GM21515 (cell line): ENCODE measurements around the gene TCL1A.
"Not testable (repeated sequence)": the region's sequence is repeated elsewhere in the genome, so short reads cannot be mapped to it uniquely, and the experiment has no call there.

Experiments used
- ATAC-seq: cut with Tn5 transposase; IDR thresholded peaks from one replicate; pipeline ENCODE4 v1.9.1; 2021; ENCODE audit not compliant: unreplicated experiment

The TCL1A gene

GRCh38 chr14:95679148-95679815, 34.6 kb downstream of the TCL1A start:
- no peak for ATAC-seq

- no peak for ATAC-seq
Measured at GRCh38 chr14:95677179-95677835, 36.6 kb downstream of the TCL1A start.

GRCh38 chr14:95675486-95675885, 38.4 kb downstream of the TCL1A start:
- no peak for ATAC-seq

GRCh38 chr14:95674613-95675012, 39.3 kb downstream of the TCL1A start:
- ATAC-seq, result no peak

- no peak for ATAC-seq
Measured at GRCh38 chr14:95668235-95668772, 45.6 kb downstream of the TCL1A start.

GRCh38 chr14:95667249-95667693, 46.7 kb downstream of the TCL1A start:
- ATAC-seq, result no peak

GRCh38 chr14:95666450-95666849, 47.5 kb downstream of the TCL1A start:
- no peak for ATAC-seq

DNA sequence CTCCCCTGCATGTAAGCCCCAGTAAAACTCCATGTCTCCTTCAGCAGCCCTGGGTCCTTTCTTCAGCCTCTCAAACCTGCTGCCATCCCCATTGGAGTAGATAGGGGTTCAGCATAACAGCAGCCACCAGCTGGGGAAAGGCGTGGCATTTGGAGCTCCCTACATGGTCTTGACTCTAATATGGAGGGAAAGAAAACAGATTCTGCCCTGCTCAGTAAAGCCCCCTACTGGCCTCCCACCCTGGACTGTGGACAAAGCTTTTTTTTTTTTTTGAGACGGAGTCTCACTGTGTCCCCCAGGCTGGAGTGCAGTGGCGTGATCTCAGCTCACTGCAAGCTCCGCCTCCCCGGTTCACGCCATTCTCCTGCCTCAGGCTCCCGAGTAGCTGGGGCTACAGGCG, 48.4 kb downstream of the TCL1A start:
- ATAC-seq, result not testable (repeated sequence)

DNA sequence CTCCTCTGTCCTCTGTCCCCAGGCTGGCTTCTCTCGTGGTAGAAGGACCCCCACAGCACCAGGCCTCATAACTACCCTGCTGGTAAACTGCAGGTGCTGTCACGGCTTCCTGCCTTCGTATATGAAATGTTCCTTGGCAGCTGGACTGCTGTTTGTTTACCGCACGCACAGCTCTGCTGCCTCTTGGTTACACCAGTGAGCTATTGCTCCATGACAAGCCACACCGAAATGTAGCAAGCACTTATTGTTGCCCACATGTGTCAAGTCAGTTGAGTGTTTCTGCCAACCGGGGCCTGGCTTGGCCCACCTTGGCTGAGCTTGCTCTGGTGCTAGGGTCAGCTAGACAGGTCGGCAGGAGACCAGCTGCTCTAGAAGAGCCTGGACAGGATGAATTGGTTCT, 49.4 kb downstream of the TCL1A start:
- ATAC-seq, result no peak

DNA sequence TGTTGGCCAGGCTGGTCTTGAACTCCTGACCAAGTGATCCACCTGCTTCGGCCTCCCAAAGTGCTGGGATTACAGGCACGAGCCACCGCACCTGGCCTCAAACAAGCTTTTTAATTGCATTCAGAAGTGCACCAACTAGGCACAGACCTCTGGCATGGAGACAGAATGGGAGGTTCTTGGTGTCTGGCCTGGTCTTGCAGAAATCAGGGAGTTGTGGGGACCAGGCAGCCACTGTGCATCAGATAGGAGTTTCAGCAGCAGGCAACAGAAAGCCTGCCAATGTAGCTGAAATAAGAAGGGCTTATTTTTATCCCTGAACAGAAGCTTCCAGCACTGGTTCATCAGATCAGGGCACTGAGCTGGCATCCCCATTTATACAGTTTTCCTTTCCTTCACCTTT, 49.9 kb downstream of the TCL1A start:
- no peak for ATAC-seq

GRCh38 chr14:95663226-95663797, 50.6 kb downstream of the TCL1A start:
- peak; percentile 34 for ATAC-seq

DNA sequence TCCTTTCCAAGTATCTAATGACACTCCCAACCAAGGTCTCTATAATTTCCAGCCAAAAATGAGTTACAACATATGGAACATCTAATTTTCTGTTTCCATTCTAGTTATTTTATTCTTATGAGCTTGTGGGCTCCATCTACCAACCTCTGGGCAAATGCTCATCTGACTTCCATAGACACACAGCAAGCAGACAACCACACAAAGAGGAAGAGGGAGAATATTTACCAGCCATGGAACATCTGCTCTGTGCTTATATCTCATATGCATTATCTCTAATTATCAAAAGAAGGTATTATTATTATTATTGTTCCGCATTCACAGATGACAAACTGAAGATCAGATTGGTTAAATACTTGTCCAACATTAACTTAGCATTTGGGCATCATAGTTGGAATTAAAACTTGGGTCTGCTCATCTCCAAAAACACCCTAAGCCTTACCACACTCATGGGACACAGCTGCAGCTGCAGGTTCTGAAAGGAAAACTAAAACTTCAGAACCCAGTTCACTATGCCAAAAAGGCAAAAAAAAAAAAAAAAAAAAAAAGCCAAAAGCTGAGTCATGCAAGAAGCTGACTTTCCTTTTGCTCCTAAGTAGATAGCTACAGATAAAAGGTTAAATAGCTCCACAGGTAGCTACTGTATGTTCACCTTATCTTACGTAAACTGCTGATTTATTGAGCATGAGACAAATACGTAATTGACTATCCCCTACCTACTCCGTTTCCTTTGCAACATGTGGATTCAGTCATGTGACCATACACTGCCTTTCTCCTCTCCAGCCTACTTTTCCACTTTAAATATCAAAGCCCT, 51.3 kb downstream of the TCL1A start:
- ATAC-seq, result peak; percentile 43

GRCh38 chr14:95660651-95661515, 53.0 kb downstream of the TCL1A start:
- ATAC-seq, result no peak

DNA sequence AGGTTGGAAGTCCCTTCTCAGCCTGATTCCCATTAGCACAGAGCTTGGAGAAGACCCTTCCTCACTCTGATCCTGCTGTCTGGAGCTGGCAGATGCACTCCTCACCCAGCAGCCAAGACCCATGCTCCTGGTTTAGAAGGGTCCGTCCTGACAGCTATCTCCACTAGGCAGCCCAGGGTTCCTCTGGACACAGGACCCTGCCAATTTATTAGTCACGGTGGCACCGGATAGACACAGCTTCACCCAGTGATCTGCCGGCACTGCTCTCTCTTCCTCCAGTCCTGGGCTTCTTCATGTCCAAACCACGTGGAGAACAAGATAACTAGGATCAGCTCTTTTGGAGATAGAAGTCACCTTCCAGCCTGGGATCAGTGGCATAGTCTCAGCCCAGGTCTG, 53.9 kb downstream of the TCL1A start:
- no peak for ATAC-seq
